ENCODE measurements around the gene ARID1B. TPM values are rescaled to one million over a fixed set of nuclear protein-coding genes. Genes with fewer than 3 reads are reported as not detected.

ARID1B gene
- total and polyA plus RNA-seq, 8 donors, result 67.6 to 102 (median 99.0) TPM

DNA sequence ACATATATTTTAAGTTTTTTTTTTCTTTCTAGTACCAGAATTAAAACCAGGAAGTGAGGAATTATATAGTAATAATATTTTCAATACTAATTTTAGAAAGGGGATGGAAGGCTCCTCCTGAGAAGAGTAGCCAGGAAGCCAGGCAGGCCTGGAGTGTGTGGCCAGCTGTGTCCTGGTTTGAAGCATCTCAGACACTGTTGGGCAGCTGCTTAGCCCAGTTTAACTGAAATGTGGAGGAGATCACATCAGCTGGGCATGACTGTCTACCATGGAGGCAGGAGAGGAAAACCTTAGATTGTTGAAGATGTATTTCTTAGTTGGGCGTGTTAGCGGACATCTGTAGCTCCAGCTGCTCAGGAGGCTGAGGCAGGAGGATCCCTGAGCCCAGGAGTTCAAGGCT is 142.2 kb downstream of the ARID1B start:
- intact Hi-C loops (cut with DNase I), result no loop called here
- no peak overlapping the region for H3K4me3 ChIP-seq
- TF ChIP-seq, protein P1, sequence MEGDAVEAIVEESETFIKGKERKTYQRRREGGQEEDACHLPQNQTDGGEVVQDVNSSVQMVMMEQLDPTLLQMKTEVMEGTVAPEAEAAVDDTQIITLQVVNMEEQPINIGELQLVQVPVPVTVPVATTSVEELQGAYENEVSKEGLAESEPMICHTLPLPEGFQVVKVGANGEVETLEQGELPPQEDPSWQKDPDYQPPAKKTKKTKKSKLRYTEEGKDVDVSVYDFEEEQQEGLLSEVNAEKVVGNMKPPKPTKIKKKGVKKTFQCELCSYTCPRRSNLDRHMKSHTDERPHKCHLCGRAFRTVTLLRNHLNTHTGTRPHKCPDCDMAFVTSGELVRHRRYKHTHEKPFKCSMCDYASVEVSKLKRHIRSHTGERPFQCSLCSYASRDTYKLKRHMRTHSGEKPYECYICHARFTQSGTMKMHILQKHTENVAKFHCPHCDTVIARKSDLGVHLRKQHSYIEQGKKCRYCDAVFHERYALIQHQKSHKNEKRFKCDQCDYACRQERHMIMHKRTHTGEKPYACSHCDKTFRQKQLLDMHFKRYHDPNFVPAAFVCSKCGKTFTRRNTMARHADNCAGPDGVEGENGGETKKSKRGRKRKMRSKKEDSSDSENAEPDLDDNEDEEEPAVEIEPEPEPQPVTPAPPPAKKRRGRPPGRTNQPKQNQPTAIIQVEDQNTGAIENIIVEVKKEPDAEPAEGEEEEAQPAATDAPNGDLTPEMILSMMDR (IDR thresholded peaks at IDR 0.05), result no peak
- H3K9me3 ChIP-seq, result no peaks in the 10 kb centered on the region
- H3K27ac ChIP-seq, result no peak overlapping the region
- DNase-seq (no peak), ATAC-seq (no peak)
- H3K4me1 ChIP-seq, result peaks cover 0 to 8% of the 10 kb centered on the region in 2 donors
- H3K36me3 ChIP-seq, result no peaks in the 10 kb centered on the region
- no peaks in the 10 kb centered on the region for H3K27me3 ChIP-seq

DNA sequence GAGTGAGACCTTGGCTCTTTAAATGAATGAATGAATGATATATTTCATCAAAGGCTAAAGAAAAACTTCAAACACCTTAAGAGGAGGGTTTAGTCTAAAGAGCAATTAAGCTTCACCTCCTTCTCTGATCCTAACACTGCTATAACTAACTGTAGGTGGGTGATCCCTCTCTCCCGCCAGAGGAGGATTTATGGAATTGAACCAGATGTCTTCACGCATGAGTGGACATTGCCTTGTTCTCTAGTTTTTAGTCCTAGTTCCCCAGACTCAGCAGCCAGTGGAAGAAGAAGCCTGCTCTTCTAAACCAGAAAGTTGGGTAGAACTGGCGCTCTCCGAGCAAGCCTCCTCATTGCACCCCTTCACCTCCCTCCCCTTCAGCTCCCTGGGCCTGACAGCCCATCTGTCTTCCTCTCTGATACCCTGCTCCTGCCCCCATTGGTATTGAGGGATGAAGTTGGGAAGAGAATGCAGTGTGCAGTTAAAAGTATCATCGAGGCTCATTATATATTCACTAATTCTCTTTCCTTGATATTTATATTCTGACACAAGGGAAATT is 142.7 kb downstream of the ARID1B start:
- intact Hi-C loops (cut with DNase I), result no loop called here
- Histone ChIP-seq H3K36me3 (no peaks in the 10 kb centered on the region), H3K4me3 (no peak overlapping the region), H3K27me3 (no peaks in the 10 kb centered on the region), H3K9me3 (no peaks in the 10 kb centered on the region), H3K27ac (no peak overlapping the region), H3K4me1 (peaks cover 0 to 8% of the 10 kb centered on the region in 2 donors)
- DNase-seq (no peak), ATAC-seq (no peak)
- TF ChIP-seq, protein P1 (IDR thresholded peaks at IDR 0.05), result no peak

DNA sequence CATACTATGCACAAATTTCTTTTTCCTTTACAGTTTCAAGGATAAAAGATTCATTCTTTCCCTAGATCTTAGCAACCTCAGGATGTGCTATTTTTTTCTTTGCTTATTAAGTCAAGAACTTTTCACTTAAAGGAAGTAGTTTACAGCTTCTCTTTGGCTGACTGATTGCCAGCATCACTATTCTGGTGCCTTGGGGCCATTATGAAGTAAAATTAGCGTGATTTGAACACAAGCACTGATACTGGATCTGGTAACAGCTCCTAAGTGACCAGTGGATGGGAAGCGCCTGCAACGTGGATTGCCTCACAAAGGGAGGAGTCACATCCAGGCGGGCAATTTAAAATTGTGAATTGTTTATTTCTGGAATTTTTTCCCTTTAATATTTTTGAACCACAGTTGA is 147.1 kb downstream of the ARID1B start:
- peaks cover 0 to 14% of the 10 kb centered on the region in 2 donors for H3K4me1 ChIP-seq
- TF ChIP-seq, protein P1 (IDR thresholded peaks at IDR 0.05), result no peak
- H3K27me3 ChIP-seq, result no peaks in the 10 kb centered on the region
- intact Hi-C loops (cut with DNase I), result no loop called here
- H3K36me3 ChIP-seq, result no peaks in the 10 kb centered on the region
- H3K27ac ChIP-seq, result no peak overlapping the region
- H3K9me3 ChIP-seq, result no peaks in the 10 kb centered on the region
- DNase-seq (no peak), ATAC-seq (no peak)
- no peak overlapping the region for H3K4me3 ChIP-seq

DNA sequence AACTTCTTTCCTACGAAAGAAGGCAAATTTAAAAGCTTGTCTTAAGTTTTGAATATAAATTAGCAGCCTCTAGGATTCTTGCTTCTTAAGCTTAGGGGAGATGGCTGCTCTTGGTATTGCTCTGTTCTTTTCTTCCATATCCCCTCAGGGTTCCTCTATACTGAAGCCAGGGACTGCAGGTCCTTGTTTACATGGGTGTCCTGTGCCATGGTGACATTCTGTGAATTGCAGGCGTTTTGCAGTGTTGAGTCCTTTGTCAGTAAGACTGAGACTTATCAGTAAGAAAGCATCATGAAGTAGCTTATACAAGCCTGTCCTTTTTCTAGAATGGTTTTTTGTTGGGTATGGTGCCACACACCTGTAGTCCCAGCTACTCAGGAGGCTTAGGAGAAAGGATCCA is 147.8 kb downstream of the ARID1B start:
- no peak overlapping the region for H3K27ac ChIP-seq
- ATAC-seq, result no peak
- no peaks in the 10 kb centered on the region for H3K36me3 ChIP-seq
- DNase-seq, result no peak
- H3K9me3 ChIP-seq, result no peaks in the 10 kb centered on the region
- H3K4me3 ChIP-seq, result no peak overlapping the region
- peaks cover 0 to 14% of the 10 kb centered on the region in 2 donors for H3K4me1 ChIP-seq
- TF ChIP-seq, protein P1 (IDR thresholded peaks at IDR 0.05), result no peak
- no peaks in the 10 kb centered on the region for H3K27me3 ChIP-seq
- intact Hi-C loops (cut with DNase I), result no loop called here

DNA sequence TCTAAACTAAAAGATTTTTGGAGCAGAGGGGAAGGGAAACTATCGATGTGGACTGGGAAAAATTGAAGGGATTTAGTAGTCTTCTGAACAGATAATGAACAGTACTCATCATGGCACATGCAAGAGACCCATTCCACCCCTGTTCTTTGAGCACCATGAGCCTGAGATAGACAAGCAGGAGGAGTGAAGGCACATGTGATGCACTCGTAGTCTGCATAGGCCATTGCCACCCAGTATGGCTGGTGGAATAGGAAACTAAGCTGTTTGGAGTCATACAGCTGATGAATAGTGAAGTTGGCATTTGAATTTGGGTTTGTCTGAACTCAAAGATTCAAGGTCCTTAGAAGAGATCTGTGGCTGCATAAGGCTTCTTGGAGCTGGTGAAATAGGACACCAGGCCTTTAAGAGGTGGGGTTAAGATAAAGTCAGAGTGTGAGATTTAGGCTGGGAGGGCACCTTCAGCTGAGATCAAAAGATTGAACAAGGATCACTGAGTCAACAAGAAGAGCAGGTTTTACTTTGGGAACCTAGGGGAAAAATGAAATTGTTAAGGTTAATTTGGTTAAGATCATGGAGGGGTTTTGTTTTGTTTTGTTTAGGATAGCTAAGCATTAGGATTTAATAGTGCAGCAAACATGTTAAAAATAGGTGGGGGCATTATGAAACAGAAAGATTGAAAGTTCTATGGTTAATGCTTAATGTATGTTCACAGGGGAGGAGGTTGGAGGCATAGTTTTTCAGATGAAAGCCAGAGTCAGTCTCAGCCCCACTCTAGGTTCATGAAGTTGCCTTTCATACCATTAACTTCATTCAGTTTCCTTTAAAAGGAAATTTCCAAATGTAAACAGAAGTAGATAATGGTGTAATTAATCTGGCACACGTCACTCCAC is 148.8 kb downstream of the ARID1B start:
- TF ChIP-seq, protein P1 (IDR thresholded peaks at IDR 0.05), result no peak
- intact Hi-C loops (cut with DNase I), result no loop called here
- Histone ChIP-seq H3K36me3 (no peaks in the 10 kb centered on the region), H3K27me3 (no peaks in the 10 kb centered on the region), H3K9me3 (no peaks in the 10 kb centered on the region), H3K27ac (no peak overlapping the region), H3K4me1 (peaks cover 0 to 14% of the 10 kb centered on the region in 2 donors), H3K4me3 (no peak overlapping the region)
- DNase-seq (peak in 1 of 4 donors; percentile 51), ATAC-seq (peak; percentile 76)
